ENCODE results near the gene SLC13A3. TPM values are rescaled to one million over a fixed set of nuclear protein-coding genes. Genes with fewer than 3 reads are reported as not detected.

Gene SLC13A3
- total RNA-seq, 4 donors from 2014 or later = 5.7 to 11.6 (median 9.3) TPM

GRCh38 chr20:46544576-46544975 is 106.7 kb downstream of the SLC13A3 start:
- Histone ChIP-seq H3K36me3 (no peaks in the 10 kb centered on the region), H3K27ac (no peak overlapping the region), H3K9me3 (no peaks in the 10 kb centered on the region), H3K27me3 (peaks cover 0 to 9% of the 10 kb centered on the region in 2 donors), H3K4me3 (no peak overlapping the region), H3K4me1 (peaks cover 0 to 5% (median 0%) of the 10 kb centered on the region in 4 donors)
- TF ChIP-seq CTCF (IDR thresholded peaks at IDR 0.05) (no peak), EP300 (IDR thresholded peaks at IDR 0.05) (no peak), POLR2A (IDR thresholded peaks at IDR 0.05) (no peak)
- 89 to 90% methylated on average over 3 of the region's 3 CpGs for WGBS, 2 donors
- no peak for DNase-seq (ENCODE audit: low spot score in 2 of 2)

- Histone ChIP-seq H3K4me1 (peaks cover 0 to 5% (median 0%) of the 10 kb centered on the region in 4 donors), H3K9me3 (no peaks in the 10 kb centered on the region), H3K4me3 (no peak overlapping the region), H3K36me3 (no peaks in the 10 kb centered on the region), H3K27me3 (peaks cover 0 to 9% of the 10 kb centered on the region in 2 donors), H3K27ac (no peak overlapping the region)
- TF ChIP-seq EP300 (IDR thresholded peaks at IDR 0.05) = no peak
- TF ChIP-seq POLR2A (IDR thresholded peaks at IDR 0.05) = no peak
- TF ChIP-seq CTCF (IDR thresholded peaks at IDR 0.05) = no peak
- WGBS, 2 donors = 46 to 55% methylated on average over 1 of the region's 1 CpG
- DNase-seq (ENCODE audit: low spot score in 2 of 2) = no peak
Observed at GRCh38 chr20:46543959-46544358, 107.3 kb downstream of the SLC13A3 start.

- no peak overlapping the region for H3K27ac ChIP-seq
- TF ChIP-seq CTCF (IDR thresholded peaks at IDR 0.05) (no peak), EP300 (IDR thresholded peaks at IDR 0.05) (no peak), POLR2A (IDR thresholded peaks at IDR 0.05) (no peak)
- H3K36me3 ChIP-seq = no peaks in the 10 kb centered on the region
- no peak for DNase-seq (ENCODE audit: low spot score in 2 of 2)
- H3K4me3 ChIP-seq = no peak overlapping the region
- H3K27me3 ChIP-seq = peaks cover 0 to 9% of the 10 kb centered on the region in 2 donors
- H3K9me3 ChIP-seq = no peaks in the 10 kb centered on the region
- 82 to 85% methylated on average over 4 of the region's 4 CpGs for WGBS, 2 donors
- H3K4me1 ChIP-seq = peaks cover 0 to 5% (median 0%) of the 10 kb centered on the region in 4 donors
Observed at GRCh38 chr20:46543033-46543432, 108.2 kb downstream of the SLC13A3 start.

GRCh38 chr20:46541229-46541935 is 109.9 kb downstream of the SLC13A3 start:
- TF ChIP-seq EP300 (IDR thresholded peaks at IDR 0.05) (no peak), CTCF (IDR thresholded peaks at IDR 0.05) (no peak), POLR2A (IDR thresholded peaks at IDR 0.05) (no peak)
- 59 to 74% methylated on average over 34 to 36 of the region's 36 CpGs for WGBS, 2 donors
- Histone ChIP-seq H3K27me3 (peaks cover 0 to 9% of the 10 kb centered on the region in 2 donors), H3K4me1 (peaks cover 0 to 5% (median 0%) of the 10 kb centered on the region in 4 donors), H3K27ac (no peak overlapping the region), H3K36me3 (no peaks in the 10 kb centered on the region), H3K9me3 (no peaks in the 10 kb centered on the region), H3K4me3 (no peak overlapping the region)
- DNase-seq (ENCODE audit: low spot score in 2 of 2) = no peak

- TF ChIP-seq CTCF (IDR thresholded peaks at IDR 0.05) (no peak), EP300 (IDR thresholded peaks at IDR 0.05) (no peak), POLR2A (IDR thresholded peaks at IDR 0.05) (no peak)
- no peak overlapping the region for H3K27ac ChIP-seq
- 83 to 85% methylated on average over 2 of the region's 2 CpGs for WGBS, 2 donors
Observed at GRCh38 chr20:46539113-46539512, 112.1 kb downstream of the SLC13A3 start.

More at GRCh38 chr20:46539113-46539512, 112.1 kb downstream of the SLC13A3 start:
- H3K4me3 ChIP-seq = no peak overlapping the region
- no peaks in the 10 kb centered on the region for H3K9me3 ChIP-seq
- no peaks in the 10 kb centered on the region for H3K36me3 ChIP-seq
- H3K4me1 ChIP-seq = peaks cover 0 to 1% (median 0%) of the 10 kb centered on the region in 4 donors
- peaks cover 0 to 9% of the 10 kb centered on the region in 2 donors for H3K27me3 ChIP-seq
- DNase-seq (ENCODE audit: low spot score in 2 of 2) = no peak

All from tibial nerve (tissue), 4 donors.